ENCODE data around the gene PRSS50.

DNA sequence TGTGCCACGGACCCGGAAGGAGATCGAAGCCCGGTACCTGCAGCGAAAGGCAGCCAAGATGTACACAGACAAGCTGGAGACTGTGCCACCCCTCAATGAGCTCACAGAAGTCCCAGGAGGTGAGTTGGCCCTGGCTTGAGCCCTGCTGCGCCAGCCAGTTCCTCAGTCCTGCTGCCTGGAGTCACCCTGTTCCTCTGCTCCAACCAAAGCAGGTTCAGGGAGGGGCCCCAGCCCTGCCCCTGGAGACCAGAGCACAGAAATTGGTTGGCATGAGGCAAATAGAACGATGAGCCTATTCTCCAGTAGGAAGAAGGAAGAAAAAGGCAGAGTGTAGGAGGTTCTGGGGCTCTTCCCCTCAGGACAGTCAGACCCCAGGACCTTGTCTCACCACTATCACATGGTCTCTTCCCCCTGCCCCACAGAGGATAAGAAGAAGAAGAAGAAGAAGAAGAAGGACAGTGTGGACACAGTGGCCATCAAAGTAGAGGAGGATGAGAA is 8.5 kb downstream of the PRSS50 start:
- TF ChIP-seq, protein P1, sequence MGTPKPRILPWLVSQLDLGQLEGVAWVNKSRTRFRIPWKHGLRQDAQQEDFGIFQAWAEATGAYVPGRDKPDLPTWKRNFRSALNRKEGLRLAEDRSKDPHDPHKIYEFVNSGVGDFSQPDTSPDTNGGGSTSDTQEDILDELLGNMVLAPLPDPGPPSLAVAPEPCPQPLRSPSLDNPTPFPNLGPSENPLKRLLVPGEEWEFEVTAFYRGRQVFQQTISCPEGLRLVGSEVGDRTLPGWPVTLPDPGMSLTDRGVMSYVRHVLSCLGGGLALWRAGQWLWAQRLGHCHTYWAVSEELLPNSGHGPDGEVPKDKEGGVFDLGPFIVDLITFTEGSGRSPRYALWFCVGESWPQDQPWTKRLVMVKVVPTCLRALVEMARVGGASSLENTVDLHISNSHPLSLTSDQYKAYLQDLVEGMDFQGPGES (IDR thresholded peaks at IDR 0.05; ENCODE audit: low read depth, low read length) = no peak
- TF ChIP-seq RFX5 (IDR thresholded peaks at IDR 0.05; ENCODE audit: low read length) (no peak), POLR2AphosphoS5 (IDR thresholded peaks at IDR 0.05; ENCODE audit: low read depth, low read length) (no peak)
